ENCODE measurements around the gene KAT6B.

Gene KAT6B

DNA sequence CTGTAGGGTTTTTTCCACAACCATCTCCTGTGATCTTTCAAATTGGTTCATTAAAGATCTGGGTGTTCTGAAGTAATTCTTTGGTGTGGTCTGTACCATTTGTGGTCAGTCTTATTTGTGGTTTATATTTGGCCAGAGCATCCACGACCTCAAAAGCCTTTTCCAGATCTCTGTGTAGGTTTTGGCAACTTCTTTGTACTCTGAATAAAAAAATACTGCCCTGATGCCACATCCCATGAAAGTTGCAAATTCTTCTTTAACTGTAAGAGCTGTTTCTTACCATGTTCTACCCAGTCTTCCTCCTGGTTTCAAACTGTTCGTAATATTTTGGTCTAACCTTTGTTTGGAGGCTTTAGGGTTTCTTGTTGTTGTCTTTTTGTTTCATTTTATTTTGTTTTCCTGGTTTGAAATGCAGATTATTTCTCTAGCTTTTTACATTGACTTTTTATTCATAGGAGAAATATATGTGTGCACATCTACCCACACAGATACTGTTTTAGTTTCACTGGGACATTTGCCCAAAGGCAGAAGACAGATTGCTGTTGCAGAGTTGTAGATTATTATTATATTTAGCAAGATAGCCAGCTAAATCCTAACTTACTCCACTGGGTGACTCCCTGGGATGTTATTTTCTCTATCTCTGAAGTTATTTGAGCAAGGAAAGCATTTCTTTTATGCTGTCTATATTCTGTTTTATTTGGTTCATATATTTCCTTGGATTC is 161.8 kb downstream of the KAT6B start:
- DNase-seq (ENCODE audit: low spot score) = no peak

GRCh38 chr10:74988832-74989561 is 162.6 kb downstream of the KAT6B start:
- no peak for DNase-seq (ENCODE audit: low spot score)

DNA sequence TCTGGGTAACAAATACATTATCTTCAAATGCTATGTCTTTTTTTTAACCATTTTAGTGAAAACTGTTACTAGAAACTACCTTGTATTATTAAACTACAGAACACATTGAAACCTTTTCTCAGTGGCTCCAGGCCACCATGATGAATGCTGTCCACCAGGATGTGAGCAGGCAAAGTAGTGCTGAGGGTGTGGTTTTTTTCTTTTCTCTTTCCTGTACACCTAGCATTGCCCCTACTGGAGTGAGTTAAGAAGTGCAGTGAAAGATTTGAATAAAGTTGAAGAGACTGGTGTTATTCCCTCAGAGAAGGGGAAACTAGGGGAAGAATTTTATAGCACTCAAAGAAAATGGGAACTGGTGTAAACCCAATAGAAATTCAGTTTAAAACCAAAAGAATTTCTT is 165.0 kb downstream of the KAT6B start:
- DNase-seq (ENCODE audit: low spot score) = peak; percentile 26

GRCh38 chr10:74992068-74992467 is 165.7 kb downstream of the KAT6B start:
- no peak for DNase-seq (ENCODE audit: low spot score)

DNA sequence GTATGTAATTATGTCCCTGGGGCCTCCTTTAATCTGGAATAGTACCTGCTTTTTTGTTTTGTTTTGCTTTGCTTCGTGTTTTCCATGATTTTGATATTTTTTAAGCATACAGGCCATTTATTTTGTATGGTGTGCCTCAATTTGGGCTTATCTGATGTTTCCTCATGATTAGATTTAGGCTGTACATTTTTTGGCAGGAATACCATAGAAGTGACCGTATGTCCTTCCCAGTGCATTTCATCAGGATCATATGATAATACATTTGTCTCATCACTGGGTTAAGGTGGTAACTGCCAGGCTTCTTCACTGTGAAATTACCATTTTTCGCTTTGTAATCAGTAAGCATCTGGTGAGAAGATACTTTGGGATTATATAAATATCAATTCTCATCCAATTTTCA is 167.2 kb downstream of the KAT6B start:
- no peak for DNase-seq (ENCODE audit: low spot score)

DNA sequence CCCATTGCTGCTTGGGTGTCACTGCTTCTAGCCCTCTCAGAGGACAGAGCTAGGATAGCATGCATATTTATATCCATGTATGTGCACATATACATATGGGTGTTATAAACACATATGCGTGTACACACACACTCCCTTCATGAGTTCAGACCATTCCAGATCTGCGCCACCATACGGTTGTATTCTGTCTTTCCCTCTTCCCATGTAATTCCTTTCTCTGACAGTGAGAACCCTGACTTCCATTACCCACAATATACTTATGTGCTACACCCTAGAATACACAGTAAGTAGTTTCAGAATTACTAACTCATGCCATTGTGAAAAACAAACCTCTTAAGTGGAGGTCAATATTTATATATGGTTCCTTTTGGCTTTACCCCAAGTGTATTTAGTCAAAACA is 168.5 kb downstream of the KAT6B start:
- no peak for DNase-seq (ENCODE audit: low spot score)

- no peak for DNase-seq (ENCODE audit: low spot score)
Observed at GRCh38 chr10:74995806-74996205, 169.4 kb downstream of the KAT6B start.

- DNase-seq (ENCODE audit: low spot score) = no peak
Observed at GRCh38 chr10:74997163-74997562, 170.8 kb downstream of the KAT6B start.

GRCh38 chr10:75000748-75001321 is 174.4 kb downstream of the KAT6B start:
- DNase-seq (ENCODE audit: low spot score) = no peak

DNA sequence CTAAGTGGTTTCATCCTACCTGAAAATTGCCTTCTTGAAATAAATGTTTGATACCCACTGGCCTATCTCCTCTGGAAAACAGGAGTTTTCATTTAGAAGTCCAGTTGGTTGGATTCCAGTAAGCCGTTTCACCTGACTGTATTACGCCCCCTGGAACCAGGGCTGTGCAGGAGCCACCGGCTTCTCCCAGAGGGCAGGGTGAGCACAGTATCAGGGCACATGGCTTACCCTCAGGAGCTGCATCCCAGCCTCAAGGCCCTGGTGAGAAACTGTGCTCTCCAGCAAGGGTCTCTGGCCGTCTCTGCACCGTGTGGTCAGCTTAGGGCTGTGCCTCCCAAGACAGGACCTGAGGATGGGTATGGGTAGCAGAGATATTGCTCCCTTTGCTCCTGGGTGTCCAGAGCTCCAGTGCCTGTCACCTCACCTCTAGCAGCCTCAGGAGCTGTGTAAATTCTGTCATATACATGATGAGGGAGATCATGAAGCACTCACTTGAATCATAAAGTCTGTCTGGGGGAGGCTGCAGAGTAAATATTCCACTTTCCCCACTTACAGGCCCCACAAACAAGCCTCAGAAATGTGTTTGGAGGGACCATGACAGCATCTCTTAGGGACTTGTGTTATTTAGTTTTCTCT is 175.4 kb downstream of the KAT6B start:
- DNase-seq (ENCODE audit: low spot score) = no peak

GRCh38 chr10:75002351-75002725 is 175.9 kb downstream of the KAT6B start:
- DNase-seq (ENCODE audit: low spot score) = no peak

DNA sequence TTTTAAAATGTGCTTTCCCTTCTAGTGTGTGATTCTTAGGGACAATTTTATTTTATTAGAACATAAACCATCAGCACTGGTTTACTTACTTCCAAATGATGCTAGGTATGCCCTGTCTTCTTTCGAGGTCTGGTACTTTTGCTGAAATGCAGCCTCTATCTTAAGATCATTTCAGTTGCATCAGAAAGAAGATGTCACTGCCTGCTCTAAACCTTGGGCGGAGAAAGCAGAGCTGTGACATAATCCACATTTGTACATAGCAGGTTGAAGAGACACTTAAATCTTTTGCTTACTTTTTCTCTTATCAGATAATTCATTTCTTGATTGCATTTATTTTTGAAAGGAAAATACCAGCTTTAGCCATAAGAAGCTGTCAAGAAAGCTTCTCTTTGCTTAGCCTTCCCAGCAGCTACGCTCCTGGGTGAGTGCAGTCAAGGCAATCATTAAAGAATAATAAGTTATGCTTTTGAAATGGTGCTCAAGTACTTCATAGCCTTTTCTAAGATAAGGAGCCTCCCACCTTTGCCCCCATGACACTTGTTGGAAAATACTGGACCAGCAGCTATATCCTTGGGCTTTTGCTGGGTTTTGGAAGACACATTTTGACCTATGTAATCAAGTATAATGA is 176.7 kb downstream of the KAT6B start:
- no peak for DNase-seq (ENCODE audit: low spot score)

DNA sequence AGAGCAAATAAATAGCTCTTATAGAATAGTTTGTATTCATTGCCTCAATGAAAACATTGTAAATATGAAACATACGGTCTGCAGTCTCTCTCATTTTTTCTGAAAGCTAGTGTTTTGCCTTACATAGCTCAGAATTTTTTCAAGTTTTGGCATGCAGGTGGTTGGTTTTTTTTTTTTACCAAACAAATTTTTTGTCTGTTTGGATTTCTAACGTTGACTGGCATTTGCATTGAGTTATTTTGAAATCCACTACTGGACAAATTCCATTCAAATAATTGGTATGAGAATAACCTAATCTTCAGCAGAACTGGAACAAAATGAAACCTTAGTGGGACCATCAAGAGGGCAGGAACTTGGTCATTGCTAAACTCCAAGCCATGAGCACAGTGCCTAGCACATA is 177.5 kb downstream of the KAT6B start:
- DNase-seq (ENCODE audit: low spot score) = no peak

DNA sequence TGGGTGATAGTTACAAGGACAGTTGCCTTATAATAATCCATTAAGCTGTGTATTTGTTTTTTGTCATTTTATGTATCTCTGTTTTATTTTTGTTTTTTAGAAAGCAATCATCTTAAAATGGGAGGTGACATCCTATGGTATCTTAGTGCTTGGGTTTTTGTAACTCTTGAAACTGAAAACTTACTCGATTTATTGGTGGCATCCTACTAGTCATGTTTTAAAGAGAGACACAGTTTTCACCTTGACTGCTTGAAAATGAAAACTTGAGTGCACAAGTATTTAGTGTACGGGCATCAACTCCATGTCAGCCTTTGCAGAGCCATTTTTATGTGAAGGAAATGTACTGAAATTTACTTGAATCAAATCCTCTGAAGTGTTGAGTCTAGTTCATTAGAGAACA is 181.2 kb downstream of the KAT6B start:
- no peak for DNase-seq (ENCODE audit: low spot score)

DNA sequence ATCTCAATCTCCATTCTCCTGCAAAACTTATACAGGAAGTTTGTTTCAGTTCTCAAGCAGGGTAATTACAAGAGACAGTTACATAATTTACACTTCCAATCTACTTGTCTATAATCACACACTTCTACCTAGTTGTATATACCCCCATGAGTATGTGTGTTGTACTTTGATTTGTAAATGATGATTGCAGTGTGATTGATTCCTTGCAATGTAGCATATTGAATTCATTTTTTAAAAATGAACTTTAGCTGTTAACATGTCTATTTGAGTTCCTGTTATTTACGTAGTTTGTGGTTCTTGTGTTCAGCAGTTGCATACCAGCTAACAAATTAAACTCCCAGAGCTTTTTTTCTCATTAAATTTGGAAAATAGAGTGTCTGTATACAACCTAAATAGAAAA is 182.6 kb downstream of the KAT6B start:
- DNase-seq (ENCODE audit: low spot score) = no peak

GRCh38 chr10:75009426-75009825 is 183.0 kb downstream of the KAT6B start:
- no peak for DNase-seq (ENCODE audit: low spot score)

- DNase-seq (ENCODE audit: low spot score) = no peak
Observed at GRCh38 chr10:75010373-75010772, 184.0 kb downstream of the KAT6B start.

- no peak for DNase-seq (ENCODE audit: low spot score)
Observed at GRCh38 chr10:75011221-75011620, 184.8 kb downstream of the KAT6B start.

- no peak for DNase-seq (ENCODE audit: low spot score)
Observed at GRCh38 chr10:75012471-75012870, 186.1 kb downstream of the KAT6B start.

DNA sequence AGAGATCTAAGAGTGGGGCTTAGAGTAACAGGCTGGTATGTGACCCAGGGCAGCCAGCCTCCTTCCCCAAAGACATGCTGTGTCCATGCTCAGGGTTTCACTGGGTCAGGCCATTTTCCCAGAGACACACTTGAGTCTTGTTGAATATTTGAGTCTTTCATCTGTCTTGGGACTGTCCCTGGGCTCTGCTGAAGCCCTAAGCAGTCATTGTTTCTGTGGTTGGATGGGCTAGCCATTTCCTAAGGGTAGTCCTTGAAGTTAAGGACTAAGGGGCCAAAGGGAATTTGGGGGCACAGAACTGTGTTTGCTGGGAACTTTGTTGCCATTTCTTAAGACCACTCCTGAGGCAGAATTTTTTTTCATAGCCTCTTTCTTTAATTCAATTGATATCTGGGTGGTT is 186.6 kb downstream of the KAT6B start:
- DNase-seq (ENCODE audit: low spot score) = no peak

DNA sequence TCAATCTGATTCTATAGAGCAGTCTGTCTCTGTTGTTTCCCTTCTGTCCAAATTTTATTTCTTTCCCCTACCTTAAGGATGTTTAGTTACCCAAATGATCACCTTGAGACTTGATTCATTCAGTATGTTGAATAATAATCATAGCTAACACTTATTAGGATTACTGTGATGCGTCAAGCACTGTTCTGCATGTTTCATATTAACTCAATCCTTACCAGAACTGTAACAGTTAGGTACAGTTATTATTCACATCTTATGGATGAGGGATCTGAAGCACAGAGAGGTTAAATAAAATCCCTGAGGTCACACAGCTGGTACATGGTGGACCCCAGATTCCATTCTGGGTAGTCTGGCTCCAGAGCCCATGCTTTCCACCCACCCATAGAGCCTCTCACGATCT is 187.1 kb downstream of the KAT6B start:
- DNase-seq (ENCODE audit: low spot score) = no peak

- no peak for DNase-seq (ENCODE audit: low spot score)
Observed at GRCh38 chr10:75014516-75015230, 188.3 kb downstream of the KAT6B start.

All from hepatic stellate cell (primary cell).